Measurements from ENCODE around the gene GLMN.

The GLMN gene

GRCh38 chr1:92298573-92299476 is at the start of gene GLMN, which contains the start of gene RPAP2:
Gene GLMN (minus strand): TSS chr1:92298987. CDS start chr1:92297999, 988 bp downstream.
Gene RPAP2 (plus strand): TSS chr1:92299059. CDS start chr1:92299074, 15 bp downstream.
- peak; percentile 78 for DNase-seq

DNA sequence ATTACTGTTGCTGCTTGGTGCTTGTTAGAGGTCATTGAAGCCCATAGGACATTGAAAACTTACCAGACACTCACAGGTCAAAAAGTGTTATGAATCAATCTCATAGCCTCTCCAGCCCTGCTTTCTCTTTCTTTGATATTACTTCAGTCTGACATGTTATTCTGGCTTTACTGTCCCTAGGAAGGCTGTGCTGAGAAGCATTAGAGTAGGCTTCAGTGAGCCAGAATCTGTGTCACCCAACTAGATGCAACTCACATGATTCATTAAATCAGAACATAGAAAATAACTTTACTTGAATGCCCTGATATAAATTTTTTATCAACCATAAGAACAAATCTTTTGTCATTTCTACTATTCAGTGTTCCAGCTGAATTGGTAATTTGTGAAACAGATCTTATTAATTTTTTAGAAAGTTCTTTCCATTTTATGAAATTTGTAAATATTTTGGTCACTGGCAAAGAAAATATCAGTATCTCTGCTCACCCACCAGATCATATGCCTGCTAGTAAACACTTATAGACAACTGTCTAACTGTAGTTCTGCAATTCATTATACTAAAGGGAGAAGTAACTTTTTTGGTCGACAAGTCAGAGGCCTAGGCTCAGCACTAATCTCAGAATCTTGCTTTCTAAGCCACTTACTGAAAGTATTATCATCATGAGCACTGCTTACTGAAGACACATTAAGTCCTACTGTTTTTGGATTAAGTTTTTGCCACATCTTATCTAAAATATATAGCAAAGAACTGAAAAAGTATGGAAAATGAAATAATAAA is 48.3 kb upstream of the GLMN start:
- peak; percentile 60 for DNase-seq

- no peak for DNase-seq
Measured at GRCh38 chr1:92343061-92343460, 44.3 kb upstream of the GLMN start.

GRCh38 chr1:92342401-92342800 is 43.6 kb upstream of the GLMN start:
- no peak for DNase-seq

GRCh38 chr1:92340154-92340553 is 41.4 kb upstream of the GLMN start:
- DNase-seq: no peak

DNA sequence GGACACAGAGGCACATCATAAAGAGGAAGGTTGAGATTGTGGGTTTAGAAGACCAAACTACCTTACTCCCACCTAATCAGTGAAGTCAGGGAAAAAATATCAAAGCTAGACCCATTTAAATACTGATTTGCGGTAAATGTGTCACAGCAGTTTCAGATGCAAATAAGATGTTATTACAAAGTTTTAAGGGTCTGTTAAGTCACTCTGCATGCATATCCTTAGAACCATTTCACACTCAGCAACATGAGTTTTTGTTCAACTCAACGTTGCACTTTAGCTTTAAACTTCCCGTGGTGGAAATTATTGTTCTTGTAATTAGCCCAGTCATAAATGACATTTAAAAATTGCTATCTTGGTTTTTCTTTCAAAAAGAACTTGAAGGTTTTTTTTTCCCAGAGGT is 34.9 kb upstream of the GLMN start:
- no peak for DNase-seq

DNA sequence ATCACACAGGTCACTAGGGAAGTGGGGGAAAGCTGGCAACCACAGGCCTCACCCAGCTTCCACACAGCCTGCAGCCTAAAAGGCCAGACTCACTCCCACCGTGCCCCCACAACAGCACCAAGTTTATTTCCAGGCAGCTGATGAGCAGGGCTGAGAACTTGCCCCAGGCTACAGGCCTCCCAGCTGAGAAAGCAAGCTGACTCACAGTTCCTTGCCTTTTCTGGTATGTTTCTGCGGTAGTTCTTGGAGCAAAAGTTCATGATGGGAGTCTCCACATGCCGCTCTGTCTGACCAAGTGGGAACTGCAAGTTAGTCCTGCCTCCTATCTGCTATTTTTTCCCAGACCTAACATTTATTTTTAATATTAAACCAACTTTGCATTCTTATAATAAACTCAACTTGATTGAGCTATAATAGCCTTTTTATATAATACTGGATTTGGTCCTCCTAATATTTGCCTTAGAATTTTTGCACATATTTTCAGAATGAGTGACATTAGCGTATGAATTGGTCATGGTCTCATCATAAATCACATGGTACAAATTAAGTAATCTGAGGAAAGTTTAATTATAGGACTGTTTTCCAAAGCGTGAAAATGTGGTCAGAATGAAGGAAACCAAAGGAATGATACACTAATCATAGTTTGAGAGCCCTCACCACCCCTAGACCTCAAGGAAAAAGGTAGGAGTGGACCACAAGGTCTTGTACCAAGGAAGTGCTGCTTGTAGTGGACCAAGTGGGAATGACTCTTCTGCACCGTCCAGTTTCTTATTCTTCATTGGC is 30.8 kb upstream of the GLMN start:
- no peak for DNase-seq

DNA sequence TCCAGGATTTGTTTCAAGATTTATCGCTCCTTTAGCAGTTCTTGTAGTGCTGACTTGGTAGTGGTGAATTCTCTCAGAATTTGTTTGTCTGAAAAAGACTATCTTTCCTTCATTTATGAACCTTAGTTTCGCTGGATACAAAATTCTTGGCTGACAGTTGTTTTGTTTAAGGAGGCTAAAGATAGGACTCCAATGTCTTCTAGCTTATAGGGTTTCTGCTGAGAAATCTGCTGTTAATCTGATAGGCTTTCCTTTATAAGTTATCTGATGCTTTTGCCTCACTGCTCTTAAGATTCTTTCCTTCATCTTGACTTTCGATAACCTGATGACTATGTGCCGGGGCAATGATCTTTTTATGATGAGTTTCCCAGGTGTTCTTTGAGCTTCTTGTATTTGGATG is 29.0 kb upstream of the GLMN start:
- DNase-seq: no peak

DNA sequence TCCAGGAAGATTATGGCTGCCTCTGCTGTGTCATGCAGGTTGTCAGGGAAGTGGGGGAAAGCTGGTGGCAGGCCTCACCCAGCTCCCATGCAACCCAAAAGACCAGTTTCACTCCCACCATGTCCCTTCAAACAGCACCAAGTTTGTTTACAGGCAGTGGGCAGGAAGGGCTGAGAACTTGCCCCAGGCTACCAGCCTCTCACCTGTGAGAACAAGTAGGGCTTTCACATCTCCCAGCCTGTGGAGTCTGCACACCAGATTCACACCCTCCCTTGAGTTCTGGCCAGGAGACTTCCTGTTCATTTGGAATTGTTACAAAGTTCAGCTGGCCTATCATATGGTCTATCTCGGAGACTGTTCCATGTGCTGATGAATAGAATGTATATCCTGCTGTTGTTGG is 27.9 kb upstream of the GLMN start:
- DNase-seq: no peak

DNA sequence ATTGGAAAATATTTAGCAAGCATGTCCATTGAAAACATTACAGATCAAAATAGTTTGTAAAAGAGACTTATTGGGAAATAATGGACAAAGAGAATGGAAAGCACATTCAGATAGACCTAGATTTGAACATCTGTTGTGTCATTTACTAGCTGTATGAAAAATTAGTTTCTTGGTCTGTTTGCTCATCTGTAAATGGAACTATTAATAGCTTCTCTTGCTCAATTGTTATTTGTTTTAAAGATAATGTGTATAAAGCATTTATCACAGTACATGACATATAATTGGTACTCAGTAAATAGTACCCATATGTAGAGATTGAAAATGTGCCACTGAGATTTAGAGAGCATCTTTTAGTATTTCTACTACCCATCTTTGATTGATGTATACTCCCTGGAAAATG is 26.0 kb upstream of the GLMN start:
- no peak for DNase-seq

DNA sequence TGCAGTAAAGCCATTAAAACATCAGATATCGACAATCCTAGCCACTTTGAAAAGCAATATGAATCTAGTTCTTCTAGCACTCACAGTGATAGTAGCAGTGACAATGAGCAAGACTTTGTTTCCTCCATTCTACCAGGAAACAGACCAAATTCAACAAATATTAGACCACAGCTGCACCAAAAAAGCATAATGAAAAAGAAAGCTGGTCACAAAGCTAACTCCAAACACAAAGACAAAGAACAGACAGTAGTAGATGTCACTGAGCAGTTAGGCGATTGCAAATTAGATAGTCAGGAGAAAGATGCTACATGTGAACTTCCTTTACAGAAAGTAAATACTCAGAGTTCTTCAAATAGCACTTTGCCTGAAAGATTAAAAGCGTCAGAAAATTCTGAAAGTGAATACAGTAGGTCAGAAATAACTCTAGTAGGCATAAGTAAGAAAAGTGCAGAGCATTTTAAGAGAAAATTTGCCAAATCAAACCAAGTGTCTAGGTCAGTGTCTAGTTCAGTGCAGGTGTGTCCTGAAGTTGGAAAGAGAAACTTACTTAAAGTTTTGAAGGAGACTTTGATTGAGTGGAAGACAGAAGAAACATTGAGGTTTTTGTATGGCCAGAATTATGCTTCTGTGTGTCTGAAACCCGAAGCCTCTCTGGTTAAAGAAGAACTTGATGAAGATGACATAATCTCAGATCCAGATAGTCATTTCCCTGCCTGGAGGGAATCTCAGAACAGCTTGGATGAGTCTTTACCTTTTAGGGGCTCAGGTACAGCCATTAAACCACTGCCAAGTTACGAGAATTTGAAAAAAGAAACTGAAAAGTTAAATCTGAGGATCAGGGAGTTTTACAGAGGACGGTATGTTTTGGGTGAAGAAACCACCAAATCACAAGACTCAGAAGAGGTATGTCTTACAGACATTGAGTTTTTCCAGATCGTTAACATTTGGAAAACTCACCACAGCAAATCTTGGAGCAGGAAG is 25.0 kb upstream of the GLMN start:
- DNase-seq: no peak

- DNase-seq: no peak
Measured at GRCh38 chr1:92317836-92318493, 19.2 kb upstream of the GLMN start.

GRCh38 chr1:92315766-92316599 is 17.2 kb upstream of the GLMN start:
- DNase-seq: no peak

DNA sequence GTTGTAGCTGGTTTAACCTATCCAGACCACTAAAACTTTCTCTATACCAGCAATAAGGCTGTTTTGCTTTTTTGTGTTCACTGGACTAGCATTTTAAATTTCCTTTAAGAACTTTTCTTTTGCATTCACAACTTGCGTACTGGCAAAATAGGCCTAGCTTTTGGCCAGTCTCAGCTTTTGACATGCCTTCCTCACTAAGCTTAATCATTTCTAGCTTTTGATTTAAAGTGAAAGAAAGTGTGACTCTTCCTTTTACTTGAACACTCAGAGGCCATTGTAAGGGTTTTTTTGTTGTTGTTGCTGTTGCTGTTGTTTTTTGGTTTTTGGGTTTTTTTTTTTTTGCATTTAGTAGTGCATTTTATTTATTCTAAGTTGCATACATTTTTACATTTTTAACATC is 15.2 kb upstream of the GLMN start:
- no peak for DNase-seq

DNA sequence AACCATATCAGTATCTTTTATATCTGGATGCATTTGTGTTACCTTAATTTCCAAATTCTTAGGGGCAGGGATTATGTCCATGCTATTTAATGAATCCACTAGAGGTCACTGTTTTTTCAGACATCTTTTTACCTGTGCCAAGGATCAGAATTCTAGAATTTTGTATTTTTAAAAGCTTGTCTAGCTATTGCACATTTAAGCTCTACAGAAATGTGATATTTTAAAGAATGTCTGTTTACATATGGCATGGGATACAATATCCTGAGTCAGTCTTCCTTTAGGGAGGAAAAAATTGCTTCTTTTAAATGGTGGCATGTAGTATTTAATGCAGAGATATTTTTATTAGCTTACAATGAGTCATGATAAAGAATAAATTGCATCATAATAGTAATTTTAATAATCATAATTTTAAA is 11.4 kb upstream of the GLMN start:
- peak; percentile 54 for DNase-seq

DNA sequence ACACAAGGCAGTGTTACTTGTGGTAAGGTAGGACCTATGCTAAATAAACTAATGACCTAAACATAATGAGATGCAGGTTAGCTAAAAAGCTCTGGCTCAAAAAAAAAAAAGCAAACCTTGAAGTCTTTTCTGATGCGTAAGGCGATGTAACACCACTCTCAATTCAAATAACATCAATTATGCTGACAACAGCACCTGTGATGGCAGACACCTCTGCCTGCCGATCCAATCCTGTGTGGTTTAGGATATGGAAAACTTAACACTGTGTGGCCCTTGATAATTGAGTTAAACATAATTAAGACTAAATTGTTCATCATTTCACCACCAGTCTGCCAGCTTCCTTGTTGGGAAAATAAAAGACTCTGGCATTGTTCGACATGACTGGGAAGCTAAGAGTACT is 9.2 kb upstream of the GLMN start:
- DNase-seq: no peak

DNA sequence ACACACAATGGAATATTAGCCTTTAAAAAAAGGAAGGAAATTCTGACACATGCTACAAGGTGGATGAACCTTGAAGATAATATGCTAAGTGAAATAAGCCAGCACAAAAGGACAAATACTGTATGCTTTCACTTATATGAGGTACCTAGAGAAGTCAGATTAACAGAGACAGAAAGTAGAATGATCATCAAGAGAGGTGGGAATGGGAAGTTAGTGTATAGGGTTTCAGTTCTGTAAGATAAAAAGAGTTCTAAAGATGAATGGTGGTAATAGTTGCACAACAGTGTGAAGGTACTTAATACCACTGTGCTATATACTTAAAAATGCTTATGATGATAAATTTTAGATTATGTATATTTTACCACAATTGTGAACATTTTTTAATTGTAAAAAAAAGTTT is 7.2 kb upstream of the GLMN start:
- DNase-seq: peak; percentile 65

DNA sequence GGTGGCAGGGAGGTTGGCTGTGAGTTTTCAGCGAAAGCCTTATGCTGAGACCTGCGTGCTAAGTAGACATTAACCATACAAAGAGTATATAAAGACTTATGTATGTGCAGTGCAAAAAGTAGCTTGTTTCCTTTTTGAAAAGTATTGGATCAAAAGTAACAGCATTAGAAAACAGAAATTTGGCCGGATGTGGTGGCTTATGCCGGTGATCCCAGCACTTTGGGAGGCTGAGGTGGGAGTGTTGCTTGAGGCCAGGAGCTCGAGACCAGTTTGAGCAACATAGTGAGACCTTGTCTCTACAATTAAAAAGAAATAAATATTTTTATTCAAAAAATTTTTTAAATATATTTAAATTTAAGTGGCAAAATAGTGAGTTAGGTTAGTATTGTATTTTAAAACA is 2.2 kb upstream of the GLMN start:
- no peak for DNase-seq

GRCh38 chr1:92299477-92300150 is 827 bp upstream of the GLMN start:
- DNase-seq: no peak

GRCh38 chr1:92298213-92298572 is 594 bp downstream of the GLMN start:
- no peak for DNase-seq
